ENCODE results near the gene JMJD4.

DNA sequence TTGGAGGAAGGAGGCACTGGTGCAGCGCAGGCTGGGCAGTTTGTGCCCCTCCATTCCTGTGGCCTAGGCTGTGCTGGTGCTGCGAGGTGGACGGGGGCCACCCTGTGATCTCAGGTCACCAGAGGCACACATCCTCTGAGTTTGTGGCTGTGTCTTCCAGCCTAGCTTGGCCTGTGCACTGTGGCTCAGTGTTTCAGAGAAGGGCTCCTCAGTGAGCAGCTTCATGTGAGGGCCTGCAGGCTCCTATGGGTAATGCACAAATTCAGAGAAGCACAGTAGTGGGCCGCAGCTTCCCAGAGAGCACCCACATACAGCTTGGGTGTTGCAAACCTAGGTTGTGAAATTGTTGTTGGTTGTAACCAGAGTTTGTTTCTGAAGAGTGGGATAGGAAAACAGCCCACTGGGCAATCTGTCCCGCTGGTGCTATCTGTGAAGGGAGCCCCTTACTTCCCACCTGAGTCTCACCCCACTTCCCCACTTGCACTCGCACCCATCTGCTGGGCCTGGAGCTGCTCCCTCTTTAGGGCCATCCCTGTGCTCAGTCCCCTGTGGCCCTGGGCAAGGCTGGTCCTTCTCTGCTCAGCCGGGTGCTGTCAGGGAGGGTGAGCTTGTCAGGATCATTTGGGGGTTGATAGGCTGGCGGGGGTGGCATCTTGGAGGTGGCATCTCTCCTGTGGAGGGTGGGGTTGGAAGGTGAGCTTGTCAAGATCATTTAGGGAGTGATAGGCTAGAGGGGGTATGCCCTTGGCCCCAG lies 30.3 kb upstream of the JMJD4 start:
- TF ChIP-seq, protein P1, sequence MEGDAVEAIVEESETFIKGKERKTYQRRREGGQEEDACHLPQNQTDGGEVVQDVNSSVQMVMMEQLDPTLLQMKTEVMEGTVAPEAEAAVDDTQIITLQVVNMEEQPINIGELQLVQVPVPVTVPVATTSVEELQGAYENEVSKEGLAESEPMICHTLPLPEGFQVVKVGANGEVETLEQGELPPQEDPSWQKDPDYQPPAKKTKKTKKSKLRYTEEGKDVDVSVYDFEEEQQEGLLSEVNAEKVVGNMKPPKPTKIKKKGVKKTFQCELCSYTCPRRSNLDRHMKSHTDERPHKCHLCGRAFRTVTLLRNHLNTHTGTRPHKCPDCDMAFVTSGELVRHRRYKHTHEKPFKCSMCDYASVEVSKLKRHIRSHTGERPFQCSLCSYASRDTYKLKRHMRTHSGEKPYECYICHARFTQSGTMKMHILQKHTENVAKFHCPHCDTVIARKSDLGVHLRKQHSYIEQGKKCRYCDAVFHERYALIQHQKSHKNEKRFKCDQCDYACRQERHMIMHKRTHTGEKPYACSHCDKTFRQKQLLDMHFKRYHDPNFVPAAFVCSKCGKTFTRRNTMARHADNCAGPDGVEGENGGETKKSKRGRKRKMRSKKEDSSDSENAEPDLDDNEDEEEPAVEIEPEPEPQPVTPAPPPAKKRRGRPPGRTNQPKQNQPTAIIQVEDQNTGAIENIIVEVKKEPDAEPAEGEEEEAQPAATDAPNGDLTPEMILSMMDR (conservative IDR thresholded peaks at IDR 0.05) = no peak
- TF ChIP-seq EZH2 (IDR thresholded peaks at IDR 0.05; ENCODE audit: low read depth) = no peak

Measured in PC-9 (cell line).